ENCODE data around the gene C1QTNF9B. TPM values are rescaled to one million over a fixed set of nuclear protein-coding genes. Genes with fewer than 3 reads are reported as not detected.

Gene C1QTNF9B
- total and polyA plus RNA-seq, 2 of the 13 experiments (the other 11 are each of a cell fraction or from before 2014, with no cell fraction given): not detected

GRCh38 chr13:23859904-23860303 is 37.4 kb downstream of the C1QTNF9B start (continued):
- TF ChIP-seq ZNF280D (CRISPR knock-in tag; IDR thresholded peaks at IDR 0.05) (no peak), ZNF563 (CRISPR knock-in tag; IDR thresholded peaks at IDR 0.05) (no peak)

GRCh38 chr13:23859455-23859854 is 37.8 kb downstream of the C1QTNF9B start:
- Histone ChIP-seq H3K9me3 (ENCODE audit: low read length) (no peaks in the 10 kb centered on the region), H3K9ac (ENCODE audit: insufficient read depth, low read depth, low read length) (no peak overlapping the region), H3K4me3 (replicated peaks in 1 of 3; ENCODE audit: insufficient read depth in 1 of 3, low read depth in 2 of 3, low read length in 3 of 3) (no peak overlapping the region), H2AFZ (ENCODE audit: low read length) (no peak overlapping the region), H3K27me3 (ENCODE audit: control insufficient read depth in 1 of 2, insufficient read depth in 2 of 2, low read length in 2 of 2) (no peaks in the 10 kb centered on the region), H3K4me2 (ENCODE audit: low read depth, low read length) (no peak overlapping the region), H3K36me3 (replicated peaks in 1 of 2; ENCODE audit: control insufficient read depth in 1 of 2, insufficient read depth in 2 of 2, low read length in 2 of 2) (peaks cover 0 to 4% of the 10 kb centered on the region in 2 experiments; a peak in 2 of 5 replicates), H3K4me1 (ENCODE audit: insufficient read depth, low read length) (peaks cover 19% of the 10 kb centered on the region), H3K27ac (ENCODE audit: extremely low read length, insufficient read depth, low read length) (no peak overlapping the region), H3K79me2 (ENCODE audit: insufficient read depth, low read length) (no peaks in the 10 kb centered on the region), H4K20me1 (ENCODE audit: insufficient read depth, low read length) (no peaks in the 10 kb centered on the region)
- POLR2A ChIA-PET: no interaction called here
- CTCF ChIA-PET (ENCODE audit: low intra/inter-chr PET ratio, low total read pairs): no interaction called here
- in situ Hi-C loops (cut with HindIII; ENCODE audit: extremely low pct_ligation_motif_present, low pct_unique_long_range_greater_than_20kb) (no loop called here), intact Hi-C loops (cut with micrococcal nuclease; ENCODE audit: unreplicated experiment) (no loop called here)
- ATAC-seq (peak; percentile 96), DNase-seq (ENCODE audit: low spot score) (peak; percentile 74), FAIRE-seq (no peak)
- no TSS peak for BruUV-seq (replicated peaks)
- TF ChIP-seq HOMEZ (CRISPR knock-in tag; IDR thresholded peaks at IDR 0.05; ENCODE audit: low read depth) (peak; percentile 30; the same call in 1 of the 2 replicates), GATAD2A (CRISPR knock-in tag; IDR thresholded peaks at IDR 0.05) (0 out of 2 replicates have a peak, but pooled peaks have one; percentile 58), ARID3A (IDR thresholded peaks at IDR 0.05; ENCODE audit: low read depth, low read length) (peak; percentile 44; the same call in 1 of the 2 replicates), SOX13 (IDR thresholded peaks at IDR 0.05) (no peak), SOX13 (CRISPR knock-in tag; conservative IDR thresholded peaks at IDR 0.05 in 1 of 2, IDR thresholded peaks at IDR 0.05 in 1 of 2) (peak in 1 of 2 experiments; percentile 60; a peak in 2 of 4 replicates), USF2 (IDR thresholded peaks at IDR 0.05; ENCODE audit: low read depth, low read length) (peak; percentile 20; the same call in 1 of the 2 replicates), USF2 (CRISPR knock-in tag; IDR thresholded peaks at IDR 0.05; ENCODE audit: borderline replicate concordance) (no peak), FOXA1 (IDR thresholded peaks at IDR 0.05) (no peak), FOXA1 (CRISPR knock-in tag; IDR thresholded peaks at IDR 0.05) (peak; percentile 52; the same call in 1 of the 2 replicates), STAG1 (CRISPR knock-in tag; IDR thresholded peaks at IDR 0.05) (no peak), TBX3 (IDR thresholded peaks at IDR 0.05; ENCODE audit: borderline replicate concordance) (no peak), FOSL2 (CRISPR knock-in tag; IDR thresholded peaks at IDR 0.05) (peak; percentile 84)

Data from HepG2 (cell line).